Measurements from ENCODE around the gene GALK2. TPM values are rescaled to one million over a fixed set of nuclear protein-coding genes. Genes with fewer than 3 reads are reported as not detected.

The GALK2 gene
- total RNA-seq, 1 experiment from 2014 or later: 13.7 TPM

DNA sequence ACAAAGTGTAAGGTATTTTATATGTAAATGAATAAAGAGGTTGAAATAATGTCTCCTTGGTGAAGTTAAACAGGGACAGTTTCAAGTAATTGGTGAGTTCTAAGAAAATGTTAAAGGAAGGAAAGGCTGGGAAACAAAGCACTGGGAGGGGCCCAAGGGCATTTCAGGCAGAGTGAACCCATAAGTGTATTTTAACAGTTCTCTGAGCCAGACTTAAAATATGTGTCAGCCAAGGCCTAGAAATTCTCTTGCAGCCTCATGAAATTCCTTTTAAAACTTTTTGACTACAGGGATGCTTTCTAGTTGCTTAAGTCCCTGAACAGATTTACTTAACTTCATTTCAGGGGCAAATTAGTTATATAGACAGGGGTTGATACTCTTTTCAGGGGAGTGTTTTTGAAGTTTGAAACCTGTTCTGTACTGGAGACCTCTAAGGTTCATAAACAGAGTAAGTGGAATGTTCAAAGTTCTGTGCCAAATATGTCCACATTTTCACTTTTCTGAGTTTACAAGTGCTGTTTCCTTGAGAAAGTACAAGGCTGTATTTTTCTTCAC is 77.6 kb downstream of the GALK2 start:
- Histone ChIP-seq H2AK5ac (ENCODE audit: insufficient read length, low read length) (no peak overlapping the region), H3K4ac (ENCODE audit: low read depth, low read length) (no peak overlapping the region), H3K4me2 (ENCODE audit: insufficient read depth, insufficient read length, low read length) (no peak overlapping the region), H2BK20ac (ENCODE audit: low read depth, low read length, poor library complexity, severe bottlenecking) (no peak overlapping the region), H3K56ac (ENCODE audit: insufficient read length, low read depth, low read length) (no peak overlapping the region), H2BK5ac (ENCODE audit: insufficient read length, low read length) (no peak overlapping the region), H4K91ac (ENCODE audit: insufficient read length, low read depth, low read length) (no peak overlapping the region), H4K5ac (ENCODE audit: insufficient read length, low read depth, low read length) (no peak overlapping the region), H3K9me3 (ENCODE audit: control insufficient read depth, low read depth, low read length) (no peaks in the 10 kb centered on the region), H3K27me3 (ENCODE audit: insufficient read depth, low read length) (no peaks in the 10 kb centered on the region), H3K18ac (ENCODE audit: insufficient read length, low read depth, low read length) (no peak overlapping the region), H3K14ac (ENCODE audit: insufficient read depth, low read length) (no peak overlapping the region), H2AFZ (ENCODE audit: low read length) (no peak overlapping the region), H4K8ac (replicated peaks; ENCODE audit: insufficient read length, low read depth, low read length) (no peak overlapping the region), H3K79me1 (ENCODE audit: insufficient read depth, low read depth, low read length, poor library complexity, severe bottlenecking) (no peaks in the 10 kb centered on the region), H3K27ac (ENCODE audit: insufficient read length, low read depth, low read length) (no peak overlapping the region), H3K79me2 (ENCODE audit: insufficient read depth, low read length) (no peaks in the 10 kb centered on the region), H3K9ac (ENCODE audit: extremely low read depth, insufficient read length, low read length) (no peak overlapping the region), H3T11ph (ENCODE audit: low read length) (no peak overlapping the region), H2BK120ac (ENCODE audit: low read depth, low read length, poor library complexity, severe bottlenecking) (no peak overlapping the region), H3K23ac (ENCODE audit: insufficient read length, low read depth, low read length) (no peak overlapping the region), H2BK12ac (ENCODE audit: insufficient read length, low read depth, low read length) (no peak overlapping the region), H4K20me1 (ENCODE audit: control insufficient read depth, insufficient read depth, insufficient read length) (no peaks in the 10 kb centered on the region), H2BK15ac (ENCODE audit: low read depth, low read length) (no peak overlapping the region), H3K23me2 (ENCODE audit: insufficient read length, low read depth, low read length, poor library complexity, severe bottlenecking) (no peaks in the 10 kb centered on the region), H3K4me1 (ENCODE audit: insufficient read depth, low read length) (no peaks in the 10 kb centered on the region; the same call in 1 of the 2 replicates)
- DNase-seq: no peak
- TF ChIP-seq, protein P1, sequence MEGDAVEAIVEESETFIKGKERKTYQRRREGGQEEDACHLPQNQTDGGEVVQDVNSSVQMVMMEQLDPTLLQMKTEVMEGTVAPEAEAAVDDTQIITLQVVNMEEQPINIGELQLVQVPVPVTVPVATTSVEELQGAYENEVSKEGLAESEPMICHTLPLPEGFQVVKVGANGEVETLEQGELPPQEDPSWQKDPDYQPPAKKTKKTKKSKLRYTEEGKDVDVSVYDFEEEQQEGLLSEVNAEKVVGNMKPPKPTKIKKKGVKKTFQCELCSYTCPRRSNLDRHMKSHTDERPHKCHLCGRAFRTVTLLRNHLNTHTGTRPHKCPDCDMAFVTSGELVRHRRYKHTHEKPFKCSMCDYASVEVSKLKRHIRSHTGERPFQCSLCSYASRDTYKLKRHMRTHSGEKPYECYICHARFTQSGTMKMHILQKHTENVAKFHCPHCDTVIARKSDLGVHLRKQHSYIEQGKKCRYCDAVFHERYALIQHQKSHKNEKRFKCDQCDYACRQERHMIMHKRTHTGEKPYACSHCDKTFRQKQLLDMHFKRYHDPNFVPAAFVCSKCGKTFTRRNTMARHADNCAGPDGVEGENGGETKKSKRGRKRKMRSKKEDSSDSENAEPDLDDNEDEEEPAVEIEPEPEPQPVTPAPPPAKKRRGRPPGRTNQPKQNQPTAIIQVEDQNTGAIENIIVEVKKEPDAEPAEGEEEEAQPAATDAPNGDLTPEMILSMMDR (conservative IDR thresholded peaks at IDR 0.05): no peak
- Mint-ChIP-seq H3K27me3 (ENCODE audit: low read depth) (no peaks in the 10 kb centered on the region), H3K9me3 (peaks cover 3 to 11% of the 10 kb centered on the region in 2 experiments; a peak in 2 of 5 replicates), H3K4me3 (no peak overlapping the region), H3K4me1 (peaks cover 15 to 22% of the 10 kb centered on the region in 2 experiments), H3K27ac (peak overlapping the region in 1 of 3 experiments; percentile 64; a peak in 2 of 7 replicates), H3K36me3 (ENCODE audit: insufficient read depth in 1 of 3, low read depth in 3 of 3) (peaks cover 11 to 22% (median 19%) of the 10 kb centered on the region in 3 experiments)
